Effector CD4-positive, alpha-beta T cell (primary cell): ENCODE data around the gene CTNNA1.

Experiments used
- DNase-seq: peaks from one replicate; pipeline ENCODE4 v3.0.0-alpha.2; 2020

The CTNNA1 gene

DNA sequence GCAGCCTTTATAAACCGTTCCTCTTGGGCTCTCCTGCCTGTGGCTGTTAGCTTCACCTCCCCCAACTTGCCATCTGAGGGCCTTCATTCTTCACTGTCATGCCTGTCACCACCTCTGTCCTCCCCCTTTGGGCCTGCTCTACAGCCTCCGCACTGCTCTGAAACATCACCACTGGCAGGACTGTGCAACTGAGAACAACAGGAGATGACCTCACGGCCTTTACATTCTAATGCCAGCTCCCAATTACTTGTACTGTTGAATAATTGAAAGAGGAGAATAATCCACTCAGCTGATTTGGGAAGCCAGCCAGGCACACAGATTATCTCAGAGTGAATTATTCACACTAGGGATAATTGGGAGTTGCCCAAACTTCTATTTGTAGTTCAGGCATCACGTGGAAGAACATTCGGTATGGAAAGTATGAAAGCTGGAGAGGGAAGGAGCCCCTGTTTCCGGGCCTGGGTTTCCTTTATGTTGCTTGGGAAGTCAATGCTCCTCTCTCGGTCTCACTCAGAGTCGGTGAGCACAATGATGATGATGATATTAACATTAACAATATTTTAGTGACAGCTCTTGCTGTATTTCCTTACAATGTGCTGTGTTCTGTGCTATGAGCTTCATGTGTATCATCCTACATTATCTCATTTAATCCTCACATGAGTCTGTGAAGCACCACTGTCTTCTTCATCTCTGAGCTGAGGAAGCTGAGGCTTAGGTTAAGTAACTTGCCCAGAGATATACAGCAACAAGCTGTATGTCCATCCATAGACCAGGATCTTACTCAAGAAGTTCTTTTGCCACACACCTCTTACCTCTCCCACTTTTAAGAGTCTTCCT, 221.2 kb downstream of the CTNNA1 start:
- no peak for DNase-seq

DNA sequence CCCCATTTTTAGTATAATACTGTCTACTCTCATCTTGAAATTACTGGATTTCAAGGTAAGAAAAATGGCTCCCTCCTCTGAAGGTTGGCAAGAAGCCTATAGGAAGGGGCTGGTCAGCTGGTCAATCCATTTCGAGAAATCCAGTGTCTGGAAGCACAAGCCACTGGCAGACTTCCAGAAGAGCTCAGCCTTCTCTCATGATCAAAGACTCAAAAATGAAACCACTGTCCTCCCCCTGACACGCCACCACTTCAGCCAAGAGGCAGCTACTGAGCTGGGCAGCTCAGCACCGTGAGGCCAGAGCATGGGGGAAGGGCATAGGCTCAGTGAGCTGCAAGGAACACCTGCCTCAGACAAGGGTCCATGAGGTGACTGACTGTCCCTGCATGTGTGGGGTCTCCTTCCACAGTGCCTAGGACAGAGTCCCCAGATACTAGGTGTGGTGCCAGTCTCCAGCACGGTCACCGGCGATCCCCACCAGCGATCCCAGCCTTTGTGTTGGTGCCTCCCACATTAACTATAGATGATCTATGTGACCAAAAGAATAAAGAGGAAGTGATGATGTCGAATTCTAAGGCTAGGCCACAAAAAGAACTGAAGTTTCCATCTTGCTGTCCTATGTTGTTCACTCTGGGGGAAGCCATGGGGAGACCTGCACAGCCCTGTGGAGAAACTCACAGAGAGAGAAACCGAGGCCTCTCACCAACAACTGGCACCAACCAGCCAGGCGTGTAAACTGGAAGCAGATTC, 222.0 kb downstream of the CTNNA1 start:
- no peak for DNase-seq

DNA sequence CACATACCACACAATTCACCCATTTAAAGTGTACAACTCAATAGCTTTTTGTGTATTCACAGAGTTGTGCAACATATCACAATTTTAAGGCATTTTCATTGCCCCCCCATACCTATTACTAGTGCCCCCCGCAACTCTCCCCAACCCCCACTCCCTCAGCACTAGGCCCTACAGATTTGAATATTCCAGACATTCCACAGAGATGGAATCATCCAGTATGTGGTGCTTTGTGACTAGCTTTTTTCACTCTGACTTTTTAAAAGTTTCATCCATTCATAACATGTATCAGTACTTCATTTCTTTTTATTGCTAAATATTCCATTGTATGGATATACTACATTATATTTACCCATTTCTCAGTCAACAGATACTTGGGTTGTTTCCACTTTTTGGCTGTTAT, 224.9 kb downstream of the CTNNA1 start:
- DNase-seq, result no peak

DNA sequence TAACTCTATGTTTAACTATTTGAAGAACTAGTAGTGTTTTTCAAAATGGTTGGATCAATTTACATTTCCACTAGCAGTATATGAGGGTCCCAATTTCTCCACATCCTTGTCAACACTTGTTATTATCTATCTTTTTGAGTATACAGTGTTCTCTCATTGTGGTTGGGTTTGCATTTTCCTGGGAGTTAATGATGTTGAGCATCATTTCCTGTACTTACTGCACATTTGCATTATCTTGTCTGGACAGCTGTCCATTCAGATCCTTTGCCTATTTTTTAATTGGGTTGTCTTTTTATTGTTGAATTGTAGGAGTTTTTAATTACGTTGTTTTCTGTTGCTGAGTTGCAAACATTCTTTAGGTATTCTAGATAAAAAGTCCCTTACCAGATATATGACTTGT, 225.4 kb downstream of the CTNNA1 start:
- no peak for DNase-seq

DNA sequence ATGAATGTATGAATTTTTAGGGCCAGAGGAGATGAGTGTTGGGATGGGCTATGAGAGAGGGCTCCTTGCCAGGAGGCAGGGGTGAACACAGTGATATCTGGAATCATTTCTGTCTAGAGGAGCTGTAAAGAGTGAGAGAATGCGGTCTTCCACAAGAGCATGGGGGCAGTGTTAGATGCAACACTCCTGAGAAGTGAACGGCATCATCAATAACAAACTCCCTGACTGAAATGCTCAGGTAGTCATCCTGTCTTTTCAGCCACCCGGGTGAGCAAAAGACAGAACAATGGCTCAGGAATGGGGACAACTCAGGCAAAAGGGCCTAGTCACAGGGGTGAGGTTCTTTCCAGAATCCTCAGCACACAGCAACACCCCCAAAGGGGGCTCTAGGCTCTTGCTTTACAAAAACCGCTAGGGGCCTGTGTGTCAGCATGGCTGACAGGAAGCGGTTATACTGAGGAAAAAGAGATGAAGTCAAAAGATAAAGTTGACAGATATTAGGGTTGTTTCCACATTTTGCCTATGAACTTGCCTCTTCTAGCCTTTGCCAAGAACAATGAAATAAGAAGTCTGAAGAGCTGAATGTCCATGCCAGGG, 226.6 kb downstream of the CTNNA1 start:
- DNase-seq, result no peak

DNA sequence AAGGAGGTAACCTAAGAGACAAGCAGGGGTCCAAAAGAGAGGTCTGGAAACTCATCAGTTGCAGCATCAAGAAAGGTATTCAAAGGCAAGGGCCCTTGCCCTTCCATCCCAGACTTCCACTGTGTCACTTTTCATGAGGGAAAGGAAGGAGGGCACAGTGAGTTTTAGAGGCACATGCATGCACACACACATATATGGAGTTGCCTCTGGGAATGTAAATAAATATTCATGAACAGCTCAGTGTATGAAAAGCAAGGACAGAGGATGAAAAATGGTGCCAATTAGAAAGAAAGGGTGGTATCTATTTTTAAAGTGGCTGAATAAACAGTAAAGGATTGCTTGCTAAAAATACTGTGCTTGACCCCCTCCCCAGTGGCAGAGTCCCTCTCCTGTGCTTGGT, 227.2 kb downstream of the CTNNA1 start:
- DNase-seq, result no peak

DNA sequence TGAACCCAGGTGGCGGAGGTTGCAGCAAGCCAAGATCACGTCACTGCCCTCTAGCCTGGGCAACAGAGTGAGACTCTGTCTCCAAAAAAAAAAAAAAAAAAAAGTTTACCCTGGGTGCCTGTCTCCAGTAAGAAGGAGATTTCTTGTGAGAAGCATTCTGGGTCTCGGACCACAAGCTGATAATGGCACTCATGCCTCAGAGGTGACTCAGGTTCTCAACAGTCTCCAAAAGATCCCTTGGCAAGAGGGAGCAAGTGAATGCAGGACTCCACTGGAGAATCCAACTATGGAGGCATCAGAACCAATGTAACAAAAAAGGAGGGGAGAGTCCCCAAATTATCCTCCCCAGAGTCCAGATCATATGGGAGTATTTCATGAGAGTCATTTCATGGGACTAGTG, 227.9 kb downstream of the CTNNA1 start:
- no peak for DNase-seq

DNA sequence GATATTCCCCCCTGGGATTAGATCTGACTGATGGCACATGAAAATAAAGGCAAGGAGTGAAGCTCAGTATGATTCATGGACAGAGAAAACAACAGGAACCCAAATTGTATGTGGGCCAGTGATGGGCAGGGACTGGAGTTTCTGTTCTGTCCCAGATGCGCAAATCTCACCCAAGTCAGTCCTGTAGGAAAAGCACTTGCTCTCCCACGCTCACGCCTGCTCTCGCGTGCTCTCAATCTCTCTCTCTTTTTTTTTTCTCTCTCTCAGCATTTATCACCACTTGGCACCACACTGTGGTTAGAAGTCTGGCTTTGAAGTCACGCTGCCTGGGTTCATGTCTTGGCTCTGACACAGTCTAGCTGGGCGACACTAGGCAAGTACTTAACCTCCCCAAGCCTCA, 228.4 kb downstream of the CTNNA1 start:
- no peak for DNase-seq

DNA sequence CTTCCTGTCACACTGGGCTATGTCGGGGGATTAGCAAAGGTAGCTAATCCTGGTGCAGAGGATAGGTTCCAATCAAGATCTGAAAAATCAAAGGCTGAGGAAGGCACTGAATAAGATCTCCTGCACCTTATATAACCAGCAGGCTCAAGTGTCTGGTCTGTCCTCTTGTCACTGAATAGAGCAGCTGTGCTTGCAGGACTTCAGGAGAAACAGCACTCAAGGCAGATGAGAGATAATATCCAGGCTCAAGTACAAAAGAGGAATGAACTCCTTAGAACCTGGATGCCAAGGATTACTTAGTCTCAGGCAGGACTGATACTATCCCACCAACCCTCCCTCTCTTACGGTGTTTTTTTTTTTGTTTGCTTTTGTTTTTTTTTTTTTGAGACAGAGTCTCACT, 230.8 kb downstream of the CTNNA1 start:
- DNase-seq, result no peak
